HG02870 (cell line): ENCODE measurements around the gene EAF1.
"Not testable (repeated sequence)": the region's sequence is repeated elsewhere in the genome, so short reads cannot be mapped to it uniquely, and the experiment has no call there.

Source experiments
- ATAC-seq: cut with Tn5 transposase; IDR thresholded peaks from one replicate; pipeline ENCODE4 v1.9.1; 2021; ENCODE audit warnings: mild to moderate bottlenecking, moderate library complexity; ENCODE audit not compliant: unreplicated experiment

The EAF1 gene

GRCh38 chr3:15451216-15452113 lies 24.1 kb downstream of the EAF1 start:
- ATAC-seq = no peak

- ATAC-seq = no peak
Measured at GRCh38 chr3:15452156-15452555, 24.8 kb downstream of the EAF1 start.

GRCh38 chr3:15452961-15453360 lies 25.6 kb downstream of the EAF1 start:
- no peak for ATAC-seq

- ATAC-seq = no peak
Measured at GRCh38 chr3:15453501-15453900, 26.1 kb downstream of the EAF1 start.

- ATAC-seq = no peak
Measured at GRCh38 chr3:15453991-15454625, 26.7 kb downstream of the EAF1 start.

- ATAC-seq = no peak
Measured at GRCh38 chr3:15454965-15455364, 27.6 kb downstream of the EAF1 start.

GRCh38 chr3:15455756-15456155 lies 28.4 kb downstream of the EAF1 start:
- ATAC-seq = no peak

- ATAC-seq = no peak
Measured at GRCh38 chr3:15456321-15456720, 28.9 kb downstream of the EAF1 start.

GRCh38 chr3:15456915-15457314 lies 29.5 kb downstream of the EAF1 start:
- ATAC-seq = not testable (repeated sequence)

- ATAC-seq = no peak
Measured at GRCh38 chr3:15458212-15458780, 30.9 kb downstream of the EAF1 start.

- no peak for ATAC-seq
Measured at GRCh38 chr3:15460891-15461531, 33.6 kb downstream of the EAF1 start.

- ATAC-seq = no peak
Measured at GRCh38 chr3:15462451-15462850, 35.1 kb downstream of the EAF1 start.

GRCh38 chr3:15465876-15466585 lies 38.6 kb downstream of the EAF1 start:
- ATAC-seq = no peak

GRCh38 chr3:15467227-15468181 lies 40.1 kb downstream of the EAF1 start:
- no peak for ATAC-seq

- no peak for ATAC-seq
Measured at GRCh38 chr3:15470261-15470660, 42.9 kb downstream of the EAF1 start.

- no peak for ATAC-seq
Measured at GRCh38 chr3:15470849-15471248, 43.5 kb downstream of the EAF1 start.

GRCh38 chr3:15471861-15472260 lies 44.5 kb downstream of the EAF1 start:
- no peak for ATAC-seq

GRCh38 chr3:15475161-15475560 lies 47.8 kb downstream of the EAF1 start:
- ATAC-seq = no peak

GRCh38 chr3:15476378-15476777 lies 49.0 kb downstream of the EAF1 start:
- no peak for ATAC-seq
